HG03575 (cell line): ENCODE results near the gene OBP2A.
"Not testable (repeated sequence)": the region's sequence is repeated elsewhere in the genome, so short reads cannot be mapped to it uniquely, and the experiment has no call there.

Experiments used
- ATAC-seq: cut with Tn5 transposase; IDR thresholded peaks from one replicate; pipeline ENCODE4 v1.9.1; 2021; ENCODE audit not compliant: unreplicated experiment, insufficient number of reproducible peaks, low FRiP score; ENCODE audit errors: extremely low read depth

OBP2A gene

GRCh38 chr9:135524130-135524861 lies 21.6 kb upstream of the OBP2A start:
- ATAC-seq = no peak

- no peak for ATAC-seq
Measured at GRCh38 chr9:135525241-135526088, 20.5 kb upstream of the OBP2A start.

GRCh38 chr9:135526089-135526729 lies 19.7 kb upstream of the OBP2A start:
- ATAC-seq = no peak

- ATAC-seq = no peak
Measured at GRCh38 chr9:135526730-135527571, 19.0 kb upstream of the OBP2A start.

- not testable (repeated sequence) for ATAC-seq
Measured at GRCh38 chr9:135528842-135529435, 17.0 kb upstream of the OBP2A start.

GRCh38 chr9:135530146-135530545 lies 15.8 kb upstream of the OBP2A start:
- ATAC-seq = no peak

- ATAC-seq = no peak
Measured at GRCh38 chr9:135531096-135531495, 14.8 kb upstream of the OBP2A start.

- no peak for ATAC-seq
Measured at GRCh38 chr9:135533113-135533512, 12.8 kb upstream of the OBP2A start.

GRCh38 chr9:135533674-135534073 lies 12.3 kb upstream of the OBP2A start:
- no peak for ATAC-seq

- ATAC-seq = not testable (repeated sequence)
Measured at GRCh38 chr9:135534192-135534711, 11.7 kb upstream of the OBP2A start.

GRCh38 chr9:135534826-135535225 lies 11.1 kb upstream of the OBP2A start:
- not testable (repeated sequence) for ATAC-seq

GRCh38 chr9:135535631-135536030 lies 10.3 kb upstream of the OBP2A start:
- not testable (repeated sequence) for ATAC-seq

GRCh38 chr9:135536216-135536615 lies 9.7 kb upstream of the OBP2A start:
- no peak for ATAC-seq

GRCh38 chr9:135543262-135543894 lies 2.5 kb upstream of the OBP2A start:
- ATAC-seq = not testable (repeated sequence)

GRCh38 chr9:135544981-135545635 lies 818 bp upstream of the OBP2A start:
- ATAC-seq = no peak

- ATAC-seq = not testable (repeated sequence)
Measured at GRCh38 chr9:135546792-135547617, 1.1 kb downstream of the OBP2A start.
